Fibroblast of pulmonary artery (primary cell): ENCODE results near the gene RBM17.
"Not testable (repeated sequence)": the region's sequence is repeated elsewhere in the genome, so short reads cannot be mapped to it uniquely, and the experiment has no call there.

Experiments
- DNase-seq: peaks from one replicate; pipeline ENCODE4 v3.0.0-alpha.2; 2010; ENCODE audit warnings: low read depth
- H3K4me3 ChIP-seq: replicated peaks from 2 replicates; pipeline ENCODE4 v1.5.1; 2011; ENCODE audit warnings: low read depth, mild to moderate bottlenecking, control low read depth, low read length, moderate library complexity
- CTCF ChIP-seq: IDR thresholded peaks from 2 replicates; pipeline ENCODE4 v1.5.1; 2011; ENCODE audit warnings: mild to moderate bottlenecking, control low read depth, low read length, inconsistent platforms; ENCODE audit errors: missing control alignments

The RBM17 gene

GRCh38 chr10:6058682-6059475, 30.0 kb upstream of the RBM17 start:
- TF ChIP-seq CTCF: no peak
- H3K4me3 ChIP-seq: no peak overlapping the region

GRCh38 chr10:6059506-6059905, 29.3 kb upstream of the RBM17 start:
- DNase-seq: no peak
- TF ChIP-seq CTCF: no peak
- no peak overlapping the region for H3K4me3 ChIP-seq

More at GRCh38 chr10:6058682-6059475, 30.0 kb upstream of the RBM17 start:
- DNase-seq: no peak

GRCh38 chr10:6061056-6061455, 27.8 kb upstream of the RBM17 start:
- no peak overlapping the region for H3K4me3 ChIP-seq
- DNase-seq: no peak
- no peak for TF ChIP-seq CTCF

GRCh38 chr10:6062101-6062771, 26.6 kb upstream of the RBM17 start, which contains the start of gene IL2RA:
Gene IL2RA (minus strand): TSS chr10:6062367. CDS start chr10:6062151, 216 bp downstream.
- DNase-seq: no peak
- no peak within 1 kb of the TSS for H3K4me3 ChIP-seq

GRCh38 chr10:6064119-6064518, 24.7 kb upstream of the RBM17 start:
- no peak for TF ChIP-seq CTCF
- no peak overlapping the region for H3K4me3 ChIP-seq
- no peak for DNase-seq

More at GRCh38 chr10:6062101-6062771, 26.6 kb upstream of the RBM17 start, which contains the start of gene IL2RA:
- no peak for TF ChIP-seq CTCF

GRCh38 chr10:6064726-6065125, 24.1 kb upstream of the RBM17 start:
- not testable (repeated sequence) for H3K4me3 ChIP-seq, DNase-seq

- no peak for TF ChIP-seq CTCF
- DNase-seq: no peak
Measured at GRCh38 chr10:6065406-6065805, 23.4 kb upstream of the RBM17 start.

More at GRCh38 chr10:6065406-6065805, 23.4 kb upstream of the RBM17 start:
- H3K4me3 ChIP-seq: no peak overlapping the region
